VCaP (cell line): ENCODE results near the gene TRPT1.

Experiments
- H3K27ac ChIP-seq: fragments of 450-650 bp; 2 replicates; pipeline ENCODE4 v1.5.1; 2017
- TF ChIP-seq, protein P1 (sequence below): fragments of 450-650 bp; conservative IDR thresholded peaks from 2 replicates; pipeline ENCODE4 v1.5.1; 2017; ENCODE audit warnings: mild to moderate bottlenecking, moderate library complexity

Gene TRPT1

DNA sequence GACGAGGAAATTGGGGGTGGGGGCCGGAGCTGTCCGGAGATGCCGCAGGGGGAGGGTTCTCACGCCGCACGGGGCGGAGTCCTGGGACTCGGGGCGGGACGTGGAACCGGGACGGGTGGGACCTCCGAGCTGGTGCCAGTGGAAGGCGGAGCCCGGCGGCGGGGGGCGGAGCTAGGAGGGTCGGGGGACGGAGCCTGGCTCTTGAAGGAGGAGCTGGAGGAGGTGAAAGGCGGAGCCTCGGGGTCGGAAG, 15.2 kb upstream of the TRPT1 start:
- H3K27ac ChIP-seq: peak overlapping the region; percentile 95

DNA sequence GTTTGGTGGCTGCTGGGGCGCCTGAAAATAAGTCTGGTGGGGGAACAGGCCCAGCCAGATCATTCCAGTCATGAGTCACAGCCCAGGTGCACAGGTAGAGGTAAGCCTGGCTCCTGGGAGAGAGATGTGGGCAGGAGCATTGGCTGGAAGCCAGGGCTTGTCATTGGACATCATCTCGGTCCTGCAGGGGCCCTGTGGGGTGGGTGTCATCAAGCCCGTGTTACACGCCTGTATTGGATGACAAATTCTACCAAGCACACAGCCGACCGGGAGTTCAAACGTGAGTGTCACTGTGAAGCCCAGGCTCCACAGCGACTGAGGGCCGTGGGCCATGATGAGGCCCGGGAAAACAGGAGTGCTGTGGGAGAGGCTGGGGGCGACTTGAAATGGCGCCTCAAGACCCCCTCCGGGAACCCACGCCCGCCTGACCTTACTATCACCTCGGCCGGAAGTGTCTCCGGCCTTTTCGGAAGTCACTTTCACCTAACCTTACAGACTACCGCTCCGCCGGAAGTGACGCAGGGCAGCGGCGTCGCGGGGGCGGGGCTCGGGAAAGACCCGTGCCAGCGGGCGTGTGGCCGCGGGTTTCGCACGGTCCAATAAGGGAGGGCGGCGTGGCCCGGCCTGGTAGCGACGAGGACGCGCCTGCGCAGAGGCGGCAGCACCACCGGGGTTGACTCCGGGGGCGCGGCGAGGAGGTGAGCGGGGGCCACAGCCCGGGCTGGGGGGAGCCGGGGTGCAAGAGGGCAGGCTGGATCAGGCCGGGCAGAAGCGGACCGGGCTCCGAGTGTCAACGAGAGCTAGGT, 14.7 kb upstream of the TRPT1 start, which contains the start of gene FKBP2:
Gene FKBP2 (plus strand): TSS at position 661 of the 806 bp plus-strand sequence. CDS start 1,293 bp downstream, outside the sequence.
- TF ChIP-seq, protein P1, sequence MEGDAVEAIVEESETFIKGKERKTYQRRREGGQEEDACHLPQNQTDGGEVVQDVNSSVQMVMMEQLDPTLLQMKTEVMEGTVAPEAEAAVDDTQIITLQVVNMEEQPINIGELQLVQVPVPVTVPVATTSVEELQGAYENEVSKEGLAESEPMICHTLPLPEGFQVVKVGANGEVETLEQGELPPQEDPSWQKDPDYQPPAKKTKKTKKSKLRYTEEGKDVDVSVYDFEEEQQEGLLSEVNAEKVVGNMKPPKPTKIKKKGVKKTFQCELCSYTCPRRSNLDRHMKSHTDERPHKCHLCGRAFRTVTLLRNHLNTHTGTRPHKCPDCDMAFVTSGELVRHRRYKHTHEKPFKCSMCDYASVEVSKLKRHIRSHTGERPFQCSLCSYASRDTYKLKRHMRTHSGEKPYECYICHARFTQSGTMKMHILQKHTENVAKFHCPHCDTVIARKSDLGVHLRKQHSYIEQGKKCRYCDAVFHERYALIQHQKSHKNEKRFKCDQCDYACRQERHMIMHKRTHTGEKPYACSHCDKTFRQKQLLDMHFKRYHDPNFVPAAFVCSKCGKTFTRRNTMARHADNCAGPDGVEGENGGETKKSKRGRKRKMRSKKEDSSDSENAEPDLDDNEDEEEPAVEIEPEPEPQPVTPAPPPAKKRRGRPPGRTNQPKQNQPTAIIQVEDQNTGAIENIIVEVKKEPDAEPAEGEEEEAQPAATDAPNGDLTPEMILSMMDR: no peak
- H3K27ac ChIP-seq: peak within 1 kb of the TSS; percentile 95

More for the DNA sequence above, 15.2 kb upstream of the TRPT1 start:
- TF ChIP-seq, protein P1: no peak

DNA sequence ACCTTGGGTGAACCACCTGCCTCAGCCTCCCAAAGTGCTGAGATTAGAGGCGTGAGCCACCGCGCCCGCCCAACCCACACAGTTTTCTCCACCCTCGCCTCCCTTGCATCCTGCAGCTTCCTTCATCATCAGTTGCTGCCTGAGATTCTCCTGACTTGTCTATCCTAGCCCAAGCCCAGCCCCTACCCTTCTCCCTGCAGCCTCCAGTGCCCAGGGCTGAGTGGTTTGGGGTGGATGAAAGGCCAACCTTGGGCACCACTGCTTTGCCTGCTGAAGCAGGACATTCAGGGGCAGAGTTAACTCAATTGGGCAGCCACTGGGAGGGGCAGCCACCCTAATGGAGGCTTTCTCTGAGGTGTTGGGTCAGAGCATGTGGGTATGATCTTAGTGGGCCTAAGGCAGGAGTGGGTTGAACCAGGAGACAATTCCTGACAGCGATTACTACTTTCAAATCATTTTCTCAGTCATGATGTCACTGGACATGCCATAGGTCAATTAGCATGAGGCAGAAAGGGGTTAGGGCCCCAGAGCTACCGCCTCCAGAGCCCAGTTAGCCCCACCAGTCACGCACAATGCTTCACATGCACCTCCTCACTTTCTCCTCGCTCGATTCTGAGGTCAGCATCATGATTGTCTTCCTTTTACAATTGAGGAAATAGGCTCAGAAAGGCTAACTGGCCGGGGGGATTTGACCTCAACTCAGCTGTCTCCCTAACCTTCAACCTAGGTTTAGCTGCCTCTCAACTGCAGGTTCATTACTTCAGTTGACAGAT, 13.9 kb upstream of the TRPT1 start:
- TF ChIP-seq, protein P1: no peak
- peak overlapping the region; percentile 95 for H3K27ac ChIP-seq

DNA sequence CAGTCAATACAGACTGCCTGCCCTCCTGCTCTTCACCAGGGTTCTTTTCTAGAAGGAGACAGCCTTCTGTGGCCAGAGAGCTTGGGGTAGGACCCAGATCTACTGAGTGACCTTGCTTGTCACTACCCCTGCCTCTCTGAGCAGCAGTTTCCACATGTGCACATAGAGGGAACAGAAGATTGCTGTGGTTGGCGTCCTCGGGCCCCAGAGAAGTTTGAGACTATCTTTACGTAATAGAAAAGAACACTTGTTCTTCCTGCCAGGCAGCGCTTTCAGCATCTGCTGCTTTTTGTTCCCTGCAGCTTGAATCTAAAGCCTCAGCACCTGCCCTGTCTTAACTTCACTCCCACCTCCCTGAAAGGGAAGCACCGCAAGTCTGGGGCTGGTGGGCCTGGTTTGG, 13.0 kb upstream of the TRPT1 start:
- H3K27ac ChIP-seq: peak overlapping the region; percentile 95
- TF ChIP-seq, protein P1: no peak

DNA sequence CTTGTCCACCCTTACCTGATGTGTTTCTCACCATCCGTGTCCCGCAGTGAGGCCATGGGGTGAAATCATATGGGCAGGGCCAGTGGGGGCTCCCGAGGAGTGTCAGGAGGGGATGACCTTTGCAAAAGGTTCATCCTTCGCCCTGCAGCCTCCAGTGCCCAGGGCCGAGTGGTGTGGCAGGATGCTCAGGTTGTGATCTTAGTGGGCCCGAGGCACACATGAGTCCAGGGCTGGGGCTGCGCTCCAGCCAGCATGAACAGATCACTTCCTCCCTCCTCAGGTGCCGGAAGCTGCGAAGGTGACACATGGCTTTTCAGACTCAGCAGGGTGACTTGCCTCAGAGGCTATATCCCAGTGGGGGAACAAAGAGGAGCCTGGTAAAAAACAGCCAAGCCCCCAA, 12.1 kb upstream of the TRPT1 start:
- TF ChIP-seq, protein P1: no peak
- H3K27ac ChIP-seq: peak overlapping the region; percentile 95

DNA sequence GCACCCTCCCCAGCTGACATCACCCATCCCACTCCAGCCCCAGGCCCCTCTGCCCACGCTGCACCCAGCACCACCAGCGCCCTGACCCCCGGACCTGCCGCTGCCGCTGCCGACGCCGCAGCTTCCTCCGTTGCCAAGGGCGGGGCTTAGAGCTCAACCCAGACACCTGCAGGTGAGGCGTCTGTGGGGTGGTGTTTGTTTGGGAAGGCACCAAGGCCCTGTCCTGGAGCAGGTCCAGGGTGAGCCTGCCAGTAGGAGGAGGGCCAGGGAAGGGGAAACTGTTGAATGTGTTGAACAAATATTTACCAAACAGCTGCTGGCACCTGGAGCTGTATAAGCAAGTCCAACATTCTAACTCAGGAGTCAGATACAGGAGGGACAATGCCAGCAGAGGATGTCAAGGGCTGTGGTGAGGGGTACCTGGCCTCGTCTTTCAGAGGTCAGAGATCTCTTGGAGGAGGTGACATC, 11.5 kb upstream of the TRPT1 start:
- TF ChIP-seq, protein P1: peak; percentile 56
- H3K27ac ChIP-seq: peak overlapping the region; percentile 95

DNA sequence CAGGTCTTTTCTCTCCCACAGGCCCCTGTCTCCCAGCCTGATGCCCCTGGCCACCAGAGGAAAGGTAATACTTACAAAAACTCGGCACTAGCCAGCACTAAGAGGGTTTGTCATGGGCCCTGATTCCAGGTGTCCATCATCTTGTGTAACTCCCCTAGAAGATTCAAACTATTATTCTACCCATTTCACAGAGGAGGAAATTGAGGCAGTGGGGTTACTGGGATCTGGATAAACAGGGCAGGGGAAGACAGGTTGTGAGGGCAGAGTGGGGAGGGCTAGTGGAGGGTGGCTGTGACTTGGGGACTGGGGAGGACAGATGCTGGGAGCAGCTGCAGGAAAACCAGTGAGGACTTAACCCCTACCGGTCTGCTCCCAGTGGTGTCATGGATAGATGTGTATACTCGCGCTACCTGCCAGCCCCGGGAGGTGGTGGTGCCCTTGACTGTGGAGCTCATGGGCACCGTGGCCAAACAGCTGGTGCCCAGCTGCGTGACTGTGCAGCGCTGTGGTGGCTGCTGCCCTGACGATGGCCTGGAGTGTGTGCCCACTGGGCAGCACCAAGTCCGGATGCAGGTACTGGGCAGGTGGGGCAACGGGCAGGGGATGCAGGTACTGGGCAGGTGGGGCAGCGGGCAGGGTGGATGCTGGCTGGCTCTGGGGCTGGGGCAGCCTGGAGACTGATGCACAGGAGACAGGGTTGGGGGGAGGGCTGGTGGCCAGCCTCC, 9.6 kb upstream of the TRPT1 start:
- peak overlapping the region; percentile 95 for H3K27ac ChIP-seq

More for the DNA sequence above, 9.6 kb upstream of the TRPT1 start:
- TF ChIP-seq, protein P1: no peak
